MCF 10A (cell line): ENCODE data around the gene ALDH5A1. TPM values are rescaled to one million over a fixed set of nuclear protein-coding genes. Genes with fewer than 3 reads are reported as not detected.

Source experiments
- BruUV-seq: library from RNA; stranded (reverse); fragments of 400-500 nt; replicated peaks from 2 replicates; lab custom pipeline; 2021; lab: Mats Ljungman, UMichigan
- CTCF ChIA-PET: fragments of 300-600 bp; sonication (Branson Sonifier 250); formaldehyde crosslinking; extraction: SDS; loops from one replicate; lab custom pipeline; 2021; ENCODE audit warnings: antibody characterized with exemption, inconsistent platforms; lab: Yijun Ruan, JAX
- POLR2A ChIA-PET: fragments of 300-600, 350-650 bp; sonication (Branson Sonifier 250); formaldehyde crosslinking; extraction: SDS; loops from one replicate; lab custom pipeline; 2020; ENCODE audit warnings: antibody characterized with exemption, inconsistent platforms; lab: Yijun Ruan, JAX
- DNase-seq: peaks from one replicate; pipeline ENCODE4 v3.0.0-alpha.2; 2018; ENCODE audit not compliant: unreplicated experiment
- H3K27ac Mint-ChIP-seq: one replicate; pipeline ENCODE4 v1.8.0; 2022; ENCODE audit warnings: mild to moderate bottlenecking, low read depth, mixed read lengths; ENCODE audit not compliant: unreplicated experiment
- H3K27me3 Mint-ChIP-seq: one replicate; pipeline ENCODE4 v1.8.0; 2022; ENCODE audit warnings: mixed read lengths; ENCODE audit not compliant: insufficient read depth, unreplicated experiment
- H3K36me3 Mint-ChIP-seq: one replicate; pipeline ENCODE4 v1.8.0; 2022; ENCODE audit warnings: mild to moderate bottlenecking, moderate library complexity, mixed read lengths; ENCODE audit not compliant: insufficient read depth, unreplicated experiment
- H3K4me1 Mint-ChIP-seq: one replicate; pipeline ENCODE4 v1.8.0; 2022; ENCODE audit warnings: mixed read lengths; ENCODE audit not compliant: insufficient read depth, unreplicated experiment
- H3K4me3 Mint-ChIP-seq: one replicate; pipeline ENCODE4 v1.8.0; 2022; ENCODE audit warnings: mild to moderate bottlenecking, moderate library complexity, mixed read lengths; ENCODE audit not compliant: unreplicated experiment
- H3K9me3 Mint-ChIP-seq: one replicate; pipeline ENCODE4 v1.8.0; 2022; ENCODE audit warnings: mixed read lengths; ENCODE audit not compliant: unreplicated experiment
- CTCF ChIP-seq: fragments of 200-600 bp; IDR thresholded peaks from one replicate; pipeline ENCODE4 v1.8.0; 2022; ENCODE audit warnings: antibody characterized with exemption, mild to moderate bottlenecking; ENCODE audit not compliant: unreplicated experiment
- intact Hi-C: fragments of 100-400 bp; cut with micrococcal nuclease; formaldehyde crosslinking; loops from 2 replicates; pipeline ENCODE4 v1.14.1; 2022
- total RNA-seq: library from RNA; stranded (reverse); gene quantifications from 2 replicates; pipeline ENCODE4 v1.2.3, GENCODE V29; 2022

The ALDH5A1 gene
- total RNA-seq, 1 experiment from 2014 or later = 1.7 TPM

GRCh38 chr6:24545183-24545582 lies 50.4 kb downstream of the ALDH5A1 start:
- BruUV-seq = no TSS peak
- POLR2A ChIA-PET = no interaction called here
- H3K27ac Mint-ChIP-seq = no peak overlapping the region

GRCh38 chr6:24545691-24546090 lies 50.9 kb downstream of the ALDH5A1 start:
- intact Hi-C loops = no loop called here
- no TSS peak for BruUV-seq
- H3K27ac Mint-ChIP-seq = no peak overlapping the region
- ChIA-PET CTCF (interaction anchor here (1.0 to 1.6 kb wide), 2 partner anchors 24 to 39 kb away, joined by 4 to 5 read pairs; no protein-coding TSS in a partner anchor), POLR2A (no interaction called here)
- H3K27me3 Mint-ChIP-seq = no peaks in the 10 kb centered on the region
- DNase-seq = peak; percentile 1
- no peaks in the 10 kb centered on the region for H3K36me3 Mint-ChIP-seq
- H3K9me3 Mint-ChIP-seq = no peaks in the 10 kb centered on the region
- H3K4me1 Mint-ChIP-seq = no peaks in the 10 kb centered on the region
- TF ChIP-seq CTCF = no peak
- H3K4me3 Mint-ChIP-seq = no peak overlapping the region

More at GRCh38 chr6:24545183-24545582, 50.4 kb downstream of the ALDH5A1 start:
- Mint-ChIP-seq H3K9me3 (no peaks in the 10 kb centered on the region), H3K27me3 (no peaks in the 10 kb centered on the region), H3K4me3 (no peak overlapping the region), H3K4me1 (no peaks in the 10 kb centered on the region), H3K36me3 (no peaks in the 10 kb centered on the region)
- intact Hi-C loops = no loop called here
- CTCF ChIA-PET = interaction anchor here (1.0 to 1.6 kb wide), 2 partner anchors 24 to 40 kb away, joined by 4 to 5 read pairs; no protein-coding TSS in a partner anchor
- DNase-seq = no peak
- TF ChIP-seq CTCF = no peak

GRCh38 chr6:24546439-24546838 lies 51.7 kb downstream of the ALDH5A1 start:
- no TSS peak for BruUV-seq

GRCh38 chr6:24547243-24547642 lies 52.5 kb downstream of the ALDH5A1 start:
- TF ChIP-seq CTCF = no peak
- POLR2A ChIA-PET = no interaction called here
- H3K36me3 Mint-ChIP-seq = no peaks in the 10 kb centered on the region
- H3K27ac Mint-ChIP-seq = no peak overlapping the region
- no peaks in the 10 kb centered on the region for H3K4me1 Mint-ChIP-seq
- CTCF ChIA-PET = interaction anchor here (0.7 to 1.7 kb wide), 5 partner anchors 9 to 265 kb away, joined by 3 to 5 read pairs (median 4); no protein-coding TSS in a partner anchor
- no peak overlapping the region for H3K4me3 Mint-ChIP-seq
- no TSS peak for BruUV-seq
- no peaks in the 10 kb centered on the region for H3K9me3 Mint-ChIP-seq
- intact Hi-C loops = no loop called here
- H3K27me3 Mint-ChIP-seq = no peaks in the 10 kb centered on the region
- no peak for DNase-seq

More at GRCh38 chr6:24546439-24546838, 51.7 kb downstream of the ALDH5A1 start:
- CTCF ChIA-PET = interaction anchor here (1.0 to 1.6 kb wide), 2 partner anchors 25 to 264 kb away, joined by 5 read pairs; no protein-coding TSS in a partner anchor
- DNase-seq = no peak
- Mint-ChIP-seq H3K9me3 (no peaks in the 10 kb centered on the region), H3K27ac (no peak overlapping the region), H3K4me1 (no peaks in the 10 kb centered on the region), H3K4me3 (no peak overlapping the region), H3K27me3 (no peaks in the 10 kb centered on the region), H3K36me3 (no peaks in the 10 kb centered on the region)
- intact Hi-C loops = no loop called here
- TF ChIP-seq CTCF = no peak
- POLR2A ChIA-PET = no interaction called here
